ENCODE measurements around the gene DEPP1.

Gene DEPP1

GRCh38 chr10:44929356-44930255, 49.0 kb downstream of the DEPP1 start:
- in situ Hi-C loops (cut with MboI; ENCODE audit: low sequenced_read_pairs, unreplicated experiment): loop anchor here (10.0 kb wide), 1 partner anchor 45 kb away; the partner anchor contains the start of gene DEPP1
- no peak for TF ChIP-seq CTCF (IDR thresholded peaks at IDR 0.05; ENCODE audit: borderline replicate concordance, control extremely low read depth, extremely low read depth, insufficient read depth, missing control alignments)
- DNase-seq (ENCODE audit: low spot score): no peak

- in situ Hi-C loops (cut with MboI; ENCODE audit: low sequenced_read_pairs, unreplicated experiment): loop anchor here (10.0 kb wide), 1 partner anchor 46 kb away; the partner anchor contains the start of gene DEPP1
- no peak for TF ChIP-seq CTCF (IDR thresholded peaks at IDR 0.05; ENCODE audit: borderline replicate concordance, control extremely low read depth, extremely low read depth, insufficient read depth, missing control alignments)
- no peak for DNase-seq (ENCODE audit: low spot score)
Observed at GRCh38 chr10:44928462-44928861, 50.1 kb downstream of the DEPP1 start.

- in situ Hi-C loops (cut with MboI; ENCODE audit: low sequenced_read_pairs, unreplicated experiment): loop anchor here (10.0 kb wide), 1 partner anchor 47 kb away; the partner anchor contains the start of gene DEPP1
- no peak for TF ChIP-seq CTCF (IDR thresholded peaks at IDR 0.05; ENCODE audit: borderline replicate concordance, control extremely low read depth, extremely low read depth, insufficient read depth, missing control alignments)
- no peak for DNase-seq (ENCODE audit: low spot score)
Observed at GRCh38 chr10:44927352-44927751, 51.3 kb downstream of the DEPP1 start.

- TF ChIP-seq CTCF (IDR thresholded peaks at IDR 0.05; ENCODE audit: borderline replicate concordance, control extremely low read depth, extremely low read depth, insufficient read depth, missing control alignments): no peak
- in situ Hi-C loops (cut with MboI; ENCODE audit: low sequenced_read_pairs, unreplicated experiment): loop anchor here (10.0 kb wide), 1 partner anchor 48 kb away; the partner anchor contains the start of gene DEPP1
Observed at GRCh38 chr10:44926751-44927351, 51.8 kb downstream of the DEPP1 start.

More at GRCh38 chr10:44926751-44927351, 51.8 kb downstream of the DEPP1 start:
- DNase-seq (ENCODE audit: low spot score): no peak
